Measurements from ENCODE around the gene CSTB. TPM values are rescaled to one million over a fixed set of nuclear protein-coding genes. Genes with fewer than 3 reads are reported as not detected.

The CSTB gene
- total and polyA plus RNA-seq, 2 of the 8 experiments (the other 6 are each of a cell fraction or from before 2014, with no cell fraction given), result 53.8 to 64.1 TPM

DNA sequence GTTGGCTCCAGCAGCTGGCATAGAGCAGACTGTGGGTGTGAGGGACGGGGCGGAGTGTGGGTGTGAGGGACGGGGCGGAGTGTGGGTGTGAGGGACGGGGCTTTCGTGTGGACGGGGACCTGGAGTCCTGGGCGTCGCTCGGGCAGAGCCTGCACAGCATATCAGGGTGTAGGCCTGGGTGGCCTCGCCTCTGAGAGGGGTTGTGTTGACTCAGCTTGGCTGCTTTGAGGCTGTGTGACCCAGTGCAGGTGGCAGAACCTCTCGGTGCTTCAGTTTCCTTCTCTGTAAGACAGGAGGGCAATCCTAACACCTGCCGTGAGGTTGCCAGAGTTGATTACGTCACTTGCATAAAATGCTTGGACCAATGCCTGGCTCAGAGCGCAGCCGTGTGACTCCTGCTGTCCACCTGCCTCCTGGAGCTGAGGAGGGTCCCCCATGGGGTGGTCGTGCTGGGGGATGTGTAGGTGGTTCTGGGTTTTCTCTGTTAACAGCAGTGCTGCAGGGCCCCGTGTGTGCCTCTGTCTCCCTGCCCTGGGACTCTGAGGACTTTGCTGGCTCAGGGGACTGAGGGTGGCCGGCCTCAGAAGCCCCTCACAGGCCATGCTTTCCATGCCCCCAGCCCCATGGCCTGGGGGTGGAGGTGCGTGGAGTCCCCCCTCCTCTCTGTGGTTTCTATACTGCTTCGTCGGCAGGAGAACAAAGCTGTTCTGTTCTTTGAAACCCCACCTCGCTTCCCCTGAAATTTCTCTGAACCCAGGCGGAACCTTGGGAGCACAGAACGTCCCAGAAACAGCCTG, 41.8 kb downstream of the CSTB start:
- Histone ChIP-seq H3K27ac (ENCODE audit: low read depth, low read length) (no peak overlapping the region), H4K20me1 (replicated peaks in 1 of 2; ENCODE audit: control insufficient read depth in 1 of 2, insufficient read depth in 2 of 2, low read length in 2 of 2) (peaks cover 4 to 20% of the 10 kb centered on the region in 2 experiments), H4K91ac (replicated peaks; ENCODE audit: insufficient read length, low read length) (no peak overlapping the region), H3K4me1 (replicated peaks in 1 of 4; ENCODE audit: control insufficient read depth in 3 of 4, insufficient read depth in 4 of 4, low read length in 3 of 4) (peaks cover 0 to 4% (median under 1%) of the 10 kb centered on the region in 4 experiments; a peak in 5 of 7 replicates), H4K5ac (ENCODE audit: insufficient read length, low read depth, low read length) (no peak overlapping the region), H4K8ac (ENCODE audit: extremely low read depth, insufficient read depth, low read length) (peak overlapping the region; percentile 46; the same call in 1 of the 2 replicates), H3K9ac (replicated peaks in 1 of 4; ENCODE audit: extremely low read depth in 1 of 4, low read depth in 3 of 4, low read length in 3 of 4) (no peak overlapping the region), H2AK5ac (ENCODE audit: low read depth, low read length) (no peak overlapping the region), H3K23me2 (ENCODE audit: low read depth, low read length) (peaks cover 1% of the 10 kb centered on the region; the same call in 1 of the 2 replicates), H3K4ac (replicated peaks; ENCODE audit: insufficient read length, low read depth, low read length) (no peak overlapping the region), H3K14ac (ENCODE audit: insufficient read length) (no peak overlapping the region), H2AFZ (ENCODE audit: low read length) (no peak overlapping the region), H2BK12ac (ENCODE audit: low read depth, low read length) (no peak overlapping the region), H3K79me2 (ENCODE audit: control insufficient read depth in 1 of 2, insufficient read depth in 2 of 2, low read length in 2 of 2) (peaks cover 0 to 31% of the 10 kb centered on the region in 2 experiments; a peak in 3 of 4 replicates), H2BK15ac (ENCODE audit: low read length) (no peak overlapping the region), H2BK5ac (ENCODE audit: low read depth, low read length) (peak overlapping the region; percentile 35; the same call in 1 of the 2 replicates), H2BK20ac (ENCODE audit: low read length) (no peak overlapping the region), H3K36me3 (ENCODE audit: control insufficient read depth in 2 of 4, insufficient read depth in 4 of 4, low read length in 3 of 4) (no peaks in the 10 kb centered on the region), H3K79me1 (ENCODE audit: low read depth, low read length) (peaks cover 2% of the 10 kb centered on the region; the same call in 1 of the 2 replicates), H3K9me3 (ENCODE audit: insufficient read depth in 2 of 2, low read depth in 1 of 2, low read length in 1 of 2) (no peaks in the 10 kb centered on the region), H3K23ac (ENCODE audit: insufficient read length) (no peak overlapping the region), H3K4me3 (ENCODE audit: extremely low read depth in 1 of 4, insufficient read depth in 2 of 4, low read depth in 3 of 4, low read length in 4 of 4) (no peak overlapping the region), H3K56ac (replicated peaks; ENCODE audit: insufficient read length, low read depth, low read length) (no peak overlapping the region), H2BK120ac (replicated peaks; ENCODE audit: low read depth, low read length) (no peak overlapping the region), H3K18ac (ENCODE audit: extremely low read depth, low read length) (no peak overlapping the region), H3K27me3 (replicated peaks in 1 of 4; ENCODE audit: control insufficient read depth in 3 of 4, extremely low read depth in 1 of 4, insufficient read depth in 3 of 4, low read length in 3 of 4) (no peaks in the 10 kb centered on the region), H3K4me2 (ENCODE audit: insufficient read depth in 1 of 2, low read depth in 2 of 2, low read length in 2 of 2) (no peak overlapping the region)
- FAIRE-seq (no peak), DNase-seq (ENCODE audit: low read depth in 1 of 2, low spot score in 2 of 2) (no peak)
- POLR2A ChIA-PET (ENCODE audit: partially characterized antibody), result interaction anchor here (1.3 to 4.3 kb wide), 2 partner anchors 11 to 34 kb away, joined by 3 to 17 read pairs; no protein-coding TSS in a partner anchor
- CTCF ChIA-PET (ENCODE audit: partially characterized antibody), result no interaction called here
- 85% methylated on average over 22 of the region's 25 CpGs; no CpG with 5 or more reads in 1 of the 2 experiments for WGBS, 2 experiments (ENCODE audit: extremely low coverage in 1 of 2, insufficient coverage in 1 of 2, insufficient read length in 1 of 2, insufficient replicate concordance in 2 of 2, low coverage in 1 of 2, low lambda C conversion rate in 2 of 2, missing lambda C conversion rate in 1 of 2)
- TF ChIP-seq TEAD4 (IDR thresholded peaks at IDR 0.05; ENCODE audit: low read depth, low read length), result no peak
- no peak for TF ChIP-seq JUN (IDR thresholded peaks at IDR 0.05; ENCODE audit: low read depth, low read length)
- TF ChIP-seq JUND (IDR thresholded peaks at IDR 0.05; ENCODE audit: low read length), result no peak
- TF ChIP-seq USF2 (IDR thresholded peaks at IDR 0.05; ENCODE audit: low read length), result no peak
